Measurements from ENCODE around the gene ULK2.
"Not testable (repeated sequence)": the region's sequence is repeated elsewhere in the genome, so short reads cannot be mapped to it uniquely, and the experiment has no call there.

The ULK2 gene

DNA sequence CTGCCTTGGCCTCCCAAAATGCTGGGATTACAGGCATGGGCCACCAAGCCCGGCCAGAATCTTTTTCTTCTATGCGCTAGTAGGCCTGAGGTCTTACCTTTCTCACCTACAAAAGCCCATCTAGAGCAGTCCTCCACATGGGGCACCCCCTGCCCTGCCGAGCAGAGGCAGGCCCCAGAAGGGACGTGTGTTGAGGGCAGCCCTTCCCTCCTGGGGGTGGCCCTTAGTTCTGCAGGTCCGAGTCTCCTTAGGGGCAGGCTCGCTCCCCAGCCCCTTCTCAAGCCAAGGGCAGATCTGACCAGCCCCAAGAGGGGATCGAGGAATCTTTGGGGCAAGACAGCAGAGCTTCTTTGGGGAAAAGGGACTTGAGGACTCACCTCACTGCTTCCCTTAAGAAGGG, 101.7 kb downstream of the ULK2 start:
- DNase-seq: no peak

DNA sequence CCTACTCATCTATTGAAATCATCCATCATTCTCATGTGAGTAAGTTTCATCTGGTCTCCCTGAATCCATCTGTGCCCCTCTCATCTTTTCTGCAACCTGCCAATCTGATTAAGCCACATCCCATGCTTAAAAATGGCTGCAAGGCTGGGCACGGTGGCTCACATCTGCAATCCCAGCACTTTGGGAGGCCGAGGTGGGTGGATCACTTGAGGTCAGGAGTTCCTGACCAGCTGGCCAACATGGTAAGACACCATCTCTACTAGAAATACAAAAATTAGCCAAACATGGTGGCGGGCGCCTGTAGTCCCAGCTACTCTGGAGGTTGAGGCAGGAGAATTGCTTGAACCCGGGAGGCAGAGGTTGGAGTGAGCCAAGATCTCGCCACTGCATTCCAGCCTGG, 103.7 kb downstream of the ULK2 start:
- DNase-seq: not testable (repeated sequence)

DNA sequence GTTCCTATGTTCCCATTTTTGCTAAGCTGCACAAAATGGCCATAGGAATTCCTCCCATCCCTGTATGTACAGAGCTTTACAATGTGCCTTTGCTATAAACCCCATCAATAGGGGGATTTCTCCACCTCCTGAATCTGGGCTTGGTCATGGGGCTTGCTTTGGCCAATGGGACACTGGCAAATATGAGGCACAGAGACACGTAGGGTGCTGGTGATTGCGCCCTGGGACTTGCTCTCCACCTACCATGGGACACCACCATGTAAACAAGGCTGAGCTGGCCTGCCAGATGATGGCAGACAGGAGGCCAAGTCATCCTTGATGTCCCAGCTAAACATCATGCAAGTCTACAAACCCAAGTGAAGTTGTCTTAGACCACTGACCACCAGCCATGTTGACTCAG, 104.3 kb downstream of the ULK2 start:
- DNase-seq: no peak

DNA sequence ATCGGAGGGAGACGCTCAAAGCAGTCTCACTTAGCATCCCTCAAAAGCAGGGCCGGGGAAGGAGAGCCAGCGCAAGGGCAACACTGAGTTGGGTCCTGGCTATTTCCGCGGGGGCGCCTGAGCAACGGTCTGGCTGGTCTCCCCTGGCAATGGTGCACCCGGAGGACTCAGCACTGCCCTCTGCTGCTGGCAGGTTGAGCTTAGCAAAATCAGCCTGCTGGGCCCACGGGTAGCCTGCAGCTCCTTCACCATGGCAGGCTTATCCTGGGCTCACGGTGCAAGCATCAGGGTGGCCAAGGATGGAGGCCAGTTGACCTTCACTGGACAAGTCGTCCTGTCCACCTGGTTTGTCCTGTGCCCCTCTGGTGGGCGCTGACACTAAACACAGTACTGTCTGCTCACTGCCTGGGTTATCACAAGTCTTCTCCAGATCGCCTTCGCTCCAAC, 105.2 kb downstream of the ULK2 start:
- peak; percentile 64 to 69 for DNase-seq

DNA sequence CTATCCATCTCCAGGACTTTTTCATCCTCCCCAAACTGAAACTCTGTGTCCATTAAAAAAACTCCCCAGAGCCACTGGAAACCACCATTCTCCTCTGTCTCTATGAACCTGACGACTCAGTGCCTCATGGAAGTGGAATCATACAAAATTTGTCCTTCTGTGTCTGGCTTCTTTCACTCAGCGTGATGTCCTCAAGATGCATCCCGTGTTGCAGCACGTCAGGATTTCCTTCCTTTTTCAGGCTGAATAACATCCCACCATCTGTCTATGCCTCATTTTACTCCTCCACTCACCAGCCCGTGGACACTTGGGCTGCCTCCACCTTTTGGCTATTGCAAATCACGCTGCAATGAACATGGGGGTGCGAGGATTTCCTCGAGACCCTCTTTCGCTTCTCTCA, 107.0 kb downstream of the ULK2 start:
- no peak for DNase-seq

DNA sequence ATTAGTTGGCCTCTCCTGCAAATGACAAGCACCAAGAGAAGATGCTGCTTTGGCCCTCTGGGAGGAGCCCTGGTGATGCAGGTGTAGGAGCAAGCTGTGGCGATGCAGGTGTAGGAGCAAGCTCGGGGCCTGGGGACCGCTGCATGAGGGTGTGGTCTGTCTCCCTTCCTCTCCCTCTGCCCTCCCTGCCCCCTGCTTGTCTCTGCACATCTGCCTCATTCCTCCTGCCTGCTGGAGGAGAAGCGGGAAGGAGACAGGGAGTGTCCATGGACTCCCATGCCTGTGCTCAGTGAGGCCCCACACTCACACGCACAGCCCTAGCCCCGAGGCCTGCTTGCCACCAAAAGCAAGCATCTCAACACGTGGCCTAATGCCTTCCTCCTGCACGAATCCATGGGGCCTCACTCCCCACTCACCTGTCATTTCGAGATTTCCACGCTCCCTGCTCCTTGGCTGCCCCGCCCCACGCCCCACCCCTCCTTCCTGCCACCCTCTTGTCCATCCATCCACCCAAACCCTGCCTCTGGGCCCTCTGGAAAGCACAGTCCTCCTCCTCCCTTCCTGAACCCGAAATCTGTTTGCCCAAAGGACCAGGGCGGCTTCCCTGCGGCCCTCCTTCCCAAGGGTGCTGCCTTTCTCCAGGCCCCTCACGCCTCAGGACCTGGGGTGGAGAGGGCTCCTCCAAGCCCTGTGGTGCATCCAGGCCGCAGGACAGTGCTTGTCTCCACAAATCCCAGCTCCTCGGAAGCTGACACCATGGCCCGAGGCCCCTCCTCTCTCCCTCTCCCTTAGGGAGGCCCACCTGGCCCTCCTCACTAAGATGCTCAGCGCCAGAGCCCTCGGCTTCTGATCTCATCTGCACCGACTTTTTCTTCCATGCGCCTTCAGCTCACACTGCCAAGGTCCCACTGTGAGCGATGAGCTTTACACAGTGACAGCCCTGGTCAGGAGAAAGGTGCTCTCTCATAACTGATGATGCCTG, 107.9 kb downstream of the ULK2 start:
- no peak for DNase-seq

DNA sequence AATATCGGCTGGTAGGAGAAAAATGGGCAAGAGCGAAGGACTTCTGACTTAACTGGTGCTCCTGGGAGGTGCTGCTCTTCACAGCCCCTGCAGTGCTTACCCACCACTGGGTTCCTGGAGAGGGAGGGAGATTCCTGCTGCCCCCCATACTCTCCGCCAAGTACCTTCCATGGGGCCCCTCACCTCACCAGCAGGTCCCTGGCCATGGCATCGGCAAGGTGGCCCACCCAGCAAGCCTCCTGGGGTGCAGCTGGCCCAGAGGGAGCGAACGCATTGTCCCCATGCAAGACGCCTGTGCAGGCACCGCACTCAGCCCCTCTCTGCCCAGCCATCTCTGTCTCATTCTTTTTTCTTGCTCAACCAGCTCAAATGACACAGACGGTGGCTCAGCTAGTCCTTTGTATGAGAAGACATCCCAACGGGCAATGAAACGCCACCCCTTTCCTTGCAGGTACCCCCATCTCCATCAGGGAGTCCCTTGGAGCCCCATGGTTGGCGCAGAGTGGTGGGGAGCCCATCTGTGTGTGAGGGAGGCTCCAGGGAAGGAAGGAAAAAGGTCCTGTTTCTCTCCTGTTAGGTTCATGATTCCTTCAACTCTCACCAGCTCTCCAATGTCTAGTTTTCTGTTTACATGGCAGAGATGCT, 110.1 kb downstream of the ULK2 start:
- DNase-seq: no peak

DNA sequence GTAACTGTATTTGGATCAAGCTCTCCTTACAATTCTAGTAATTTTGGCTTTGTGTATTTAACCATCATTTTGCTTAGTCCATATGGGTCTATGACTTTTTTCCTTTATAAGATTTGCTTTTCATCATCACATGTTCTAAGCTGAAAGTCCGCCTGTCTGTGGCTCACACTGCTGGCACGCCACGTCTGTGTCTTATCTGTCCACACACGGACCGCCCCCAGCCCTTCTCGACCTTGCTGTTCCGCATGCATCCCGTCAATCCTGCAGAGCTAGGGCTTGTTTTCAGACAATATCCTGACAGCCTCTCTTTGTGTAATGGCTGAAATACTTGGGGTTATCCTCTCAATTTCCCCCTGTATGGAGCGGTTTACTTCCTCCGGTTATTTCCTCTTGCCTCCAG, 111.2 kb downstream of the ULK2 start:
- no peak for DNase-seq

DNA sequence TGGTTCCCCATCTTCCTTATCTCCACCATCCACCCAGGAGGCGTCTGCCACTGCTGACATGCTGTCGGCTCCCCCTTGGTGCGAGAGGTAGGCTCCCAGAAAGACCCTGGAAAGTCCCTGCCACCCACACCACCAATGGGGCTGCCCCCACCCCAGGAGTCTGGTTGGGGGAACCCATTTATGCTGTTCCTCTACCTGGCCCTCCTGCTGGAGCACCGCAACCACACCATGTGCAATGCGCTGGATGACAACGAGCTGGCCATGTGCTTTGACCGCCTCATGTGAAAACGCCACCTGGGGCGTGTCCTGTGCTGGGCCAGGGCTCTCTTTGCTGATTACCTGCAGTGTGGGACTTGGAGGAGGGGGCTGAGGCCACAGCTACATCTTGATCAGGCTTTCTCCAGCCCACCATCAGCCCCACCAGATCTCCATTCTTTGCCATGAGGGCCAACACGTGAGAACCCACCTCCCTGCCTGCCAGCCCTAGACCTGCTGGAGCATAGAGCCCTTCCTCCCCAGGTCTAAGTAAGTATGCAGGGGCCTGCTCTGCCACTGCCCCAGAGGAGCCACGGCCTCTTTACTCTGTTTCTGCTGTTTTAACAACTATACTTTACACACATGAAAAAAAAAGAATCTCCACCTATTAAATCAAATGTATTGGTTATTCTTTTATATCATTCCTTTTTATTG, 111.8 kb downstream of the ULK2 start:
- DNase-seq: no peak

DNA sequence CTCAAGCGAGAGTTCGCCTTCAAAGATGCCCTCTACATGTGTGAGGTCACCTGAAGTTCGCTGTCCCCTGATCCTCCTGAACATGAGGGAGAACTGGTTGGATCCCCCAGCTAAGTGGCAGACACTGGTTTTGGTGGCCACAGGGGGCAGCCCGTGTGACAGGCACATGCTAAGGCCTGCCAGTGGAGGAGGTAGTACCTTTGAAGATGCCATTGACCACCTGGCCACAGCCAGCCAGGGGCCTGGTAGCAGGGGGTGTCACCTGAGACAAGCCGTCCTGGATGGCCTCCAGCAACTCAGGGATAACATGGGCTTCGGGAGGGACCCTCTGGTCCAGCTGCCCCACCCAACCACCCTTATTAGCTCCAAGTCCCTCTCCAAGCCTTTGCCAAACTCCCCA, 112.3 kb downstream of the ULK2 start:
- no peak for DNase-seq

DNA sequence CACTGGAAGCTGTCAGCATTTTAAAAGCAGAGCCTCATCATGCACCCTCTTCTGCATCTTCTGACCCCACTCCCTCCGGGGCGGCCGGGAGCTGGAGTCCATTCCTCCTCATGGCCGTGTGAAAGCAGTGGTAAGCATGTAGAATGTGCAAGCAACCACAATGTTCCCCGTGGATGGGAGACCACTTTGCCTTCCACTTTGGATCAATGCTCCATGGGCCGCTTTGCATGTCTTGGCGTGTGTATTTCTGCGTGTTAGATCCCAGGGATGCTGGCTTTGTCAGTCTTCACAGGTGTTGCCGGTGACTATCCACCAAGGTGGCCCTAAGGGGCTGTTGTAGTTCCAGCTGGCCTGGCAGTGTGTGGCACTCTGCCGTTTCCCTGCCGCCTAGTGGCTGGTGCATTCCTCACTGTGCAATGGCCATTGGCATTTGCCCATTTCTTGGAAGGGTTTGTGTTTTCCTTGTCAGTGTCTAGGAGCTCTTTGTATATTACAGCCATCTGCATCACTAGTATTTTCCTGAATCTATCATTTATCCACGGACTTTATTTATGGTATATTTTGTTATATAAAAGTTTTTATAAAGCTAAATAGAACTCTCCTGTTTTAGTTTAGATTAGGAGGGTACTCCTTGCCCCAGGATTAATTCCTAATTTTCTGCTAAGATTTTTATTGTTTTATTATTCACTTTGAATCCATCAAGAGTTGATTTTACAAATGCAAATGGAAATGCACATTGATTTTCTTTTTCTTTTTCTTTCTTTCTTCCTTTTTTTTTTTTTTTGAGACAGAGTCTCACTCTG, 113.9 kb downstream of the ULK2 start:
- no peak for DNase-seq

DNA sequence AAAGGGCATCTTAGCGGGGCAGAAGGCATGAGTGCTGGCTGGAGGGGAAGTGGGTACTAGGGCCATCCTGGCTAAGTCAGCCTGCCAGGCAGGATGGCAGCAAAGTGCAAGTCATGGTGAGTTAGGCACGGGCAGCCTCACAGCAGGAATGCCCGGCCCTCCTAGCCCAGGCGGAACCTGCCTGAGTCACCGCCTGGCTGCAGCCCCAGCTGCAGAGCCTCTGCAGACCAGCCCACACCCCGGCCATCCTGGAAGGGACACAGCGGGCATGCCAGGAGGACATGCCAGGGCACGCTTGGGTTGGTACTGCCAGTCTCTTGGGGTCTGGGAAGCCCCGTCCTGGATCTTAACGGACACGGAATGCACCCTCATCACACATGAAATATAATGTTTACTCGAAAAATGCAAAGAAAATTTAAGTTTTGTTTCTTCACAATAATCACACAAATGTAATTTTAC, 114.7 kb downstream of the ULK2 start:
- DNase-seq: peak in 1 of 2 donors; percentile 67

DNA sequence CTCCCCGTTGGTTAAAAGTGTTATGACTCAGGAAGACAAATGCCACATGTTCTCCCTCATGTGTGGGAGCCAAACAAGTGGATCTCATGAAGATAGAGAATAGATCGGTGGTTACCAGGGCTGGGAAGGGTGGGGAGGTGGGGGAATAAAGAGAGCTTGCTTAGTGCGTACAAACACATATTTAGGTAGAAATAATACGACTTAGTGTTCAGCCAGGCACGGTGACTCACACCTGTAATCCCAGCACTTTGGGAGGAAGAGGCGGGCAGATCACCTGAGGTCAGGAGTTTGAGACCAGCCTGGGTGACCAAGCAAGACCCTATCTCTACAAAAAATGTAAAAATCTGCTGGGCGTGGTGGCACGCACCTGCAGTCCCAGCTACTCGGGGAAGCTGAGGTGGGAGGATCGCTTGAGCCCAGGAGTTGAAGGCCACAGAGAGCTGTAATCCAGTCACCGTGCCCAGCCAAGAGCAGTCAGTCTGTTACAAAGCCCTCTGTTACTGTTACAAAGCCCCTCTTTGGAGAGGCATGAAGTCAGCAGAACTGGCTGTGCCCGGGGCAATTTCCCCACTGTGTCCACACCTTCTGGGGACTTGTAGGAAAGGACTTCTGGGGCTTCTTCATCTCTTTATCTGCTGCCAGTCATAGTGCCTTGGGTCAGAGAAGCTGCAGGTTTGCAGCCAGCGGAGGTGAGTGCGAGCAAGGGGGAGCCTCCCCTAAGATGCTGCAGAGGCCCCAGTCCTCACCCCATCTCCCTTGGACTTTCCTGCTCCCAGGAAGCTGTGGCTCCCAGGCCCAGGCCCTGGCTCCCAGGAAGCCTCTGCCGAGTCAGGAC, 115.3 kb downstream of the ULK2 start:
- DNase-seq: no peak

DNA sequence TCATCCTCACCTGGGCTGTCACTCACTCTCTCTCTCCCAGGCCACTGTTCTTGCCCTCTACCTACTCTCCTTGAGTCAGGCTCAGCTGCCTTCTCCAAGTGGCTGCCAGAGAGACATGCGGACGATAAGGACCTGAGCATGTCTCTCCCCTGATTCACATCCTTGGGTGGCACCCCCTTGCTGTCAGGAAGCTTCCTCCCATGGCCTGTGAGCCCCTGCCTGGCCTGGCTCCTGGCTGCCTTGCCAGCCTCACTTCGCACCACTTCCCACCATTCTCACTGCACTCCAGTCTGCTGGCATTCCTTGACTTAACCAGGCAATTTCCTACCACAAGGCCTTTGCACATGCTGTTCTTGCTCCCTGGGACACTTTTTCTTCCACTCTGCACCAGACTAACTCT, 116.9 kb downstream of the ULK2 start:
- no peak for DNase-seq

DNA sequence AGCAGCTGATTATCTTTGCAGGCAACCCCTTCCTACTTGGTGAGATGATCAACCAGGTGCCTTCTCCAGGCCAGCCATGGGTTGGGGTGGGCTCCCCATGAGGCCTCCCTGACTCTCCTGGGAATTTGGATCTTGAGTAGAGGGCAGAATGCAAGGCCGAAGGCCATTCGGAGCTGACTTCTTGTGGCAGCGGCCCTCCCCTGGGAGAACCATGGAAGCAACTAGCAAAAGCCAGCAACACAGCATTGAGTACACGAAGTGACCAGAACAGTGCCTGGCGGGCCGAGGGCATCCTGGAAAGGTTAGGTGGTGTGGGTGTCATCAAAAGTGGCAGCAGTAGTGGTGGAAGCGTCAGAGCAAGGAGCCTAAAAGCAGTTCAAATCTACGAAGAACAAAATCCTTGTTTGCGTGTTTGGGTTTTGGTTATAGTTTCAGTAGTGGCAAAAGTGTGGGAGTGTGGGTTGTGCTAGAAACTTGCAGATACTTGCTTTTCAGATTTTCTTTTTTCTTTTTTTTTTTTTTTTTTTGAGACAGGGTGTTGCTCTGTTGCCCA, 117.6 kb downstream of the ULK2 start:
- DNase-seq: no peak

DNA sequence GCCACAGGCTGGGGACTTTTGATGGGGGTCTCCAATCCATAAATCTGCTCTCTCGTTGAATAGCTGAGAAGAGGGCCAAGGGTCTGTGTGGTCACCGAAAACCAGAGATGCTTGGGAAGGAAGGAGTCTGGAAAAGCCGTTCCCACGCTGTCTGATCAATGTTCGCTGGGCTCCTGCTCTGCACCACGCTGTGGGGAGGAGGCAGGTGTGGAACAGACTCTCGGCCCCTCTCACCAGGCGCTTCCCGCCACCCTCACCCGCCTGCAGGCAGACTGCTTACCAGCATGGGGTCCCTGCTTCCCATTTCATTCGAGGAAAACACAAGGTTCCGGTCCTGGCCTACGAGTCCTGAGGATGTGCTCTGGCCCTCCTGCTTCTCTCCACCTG, 118.9 kb downstream of the ULK2 start:
- DNase-seq: no peak

DNA sequence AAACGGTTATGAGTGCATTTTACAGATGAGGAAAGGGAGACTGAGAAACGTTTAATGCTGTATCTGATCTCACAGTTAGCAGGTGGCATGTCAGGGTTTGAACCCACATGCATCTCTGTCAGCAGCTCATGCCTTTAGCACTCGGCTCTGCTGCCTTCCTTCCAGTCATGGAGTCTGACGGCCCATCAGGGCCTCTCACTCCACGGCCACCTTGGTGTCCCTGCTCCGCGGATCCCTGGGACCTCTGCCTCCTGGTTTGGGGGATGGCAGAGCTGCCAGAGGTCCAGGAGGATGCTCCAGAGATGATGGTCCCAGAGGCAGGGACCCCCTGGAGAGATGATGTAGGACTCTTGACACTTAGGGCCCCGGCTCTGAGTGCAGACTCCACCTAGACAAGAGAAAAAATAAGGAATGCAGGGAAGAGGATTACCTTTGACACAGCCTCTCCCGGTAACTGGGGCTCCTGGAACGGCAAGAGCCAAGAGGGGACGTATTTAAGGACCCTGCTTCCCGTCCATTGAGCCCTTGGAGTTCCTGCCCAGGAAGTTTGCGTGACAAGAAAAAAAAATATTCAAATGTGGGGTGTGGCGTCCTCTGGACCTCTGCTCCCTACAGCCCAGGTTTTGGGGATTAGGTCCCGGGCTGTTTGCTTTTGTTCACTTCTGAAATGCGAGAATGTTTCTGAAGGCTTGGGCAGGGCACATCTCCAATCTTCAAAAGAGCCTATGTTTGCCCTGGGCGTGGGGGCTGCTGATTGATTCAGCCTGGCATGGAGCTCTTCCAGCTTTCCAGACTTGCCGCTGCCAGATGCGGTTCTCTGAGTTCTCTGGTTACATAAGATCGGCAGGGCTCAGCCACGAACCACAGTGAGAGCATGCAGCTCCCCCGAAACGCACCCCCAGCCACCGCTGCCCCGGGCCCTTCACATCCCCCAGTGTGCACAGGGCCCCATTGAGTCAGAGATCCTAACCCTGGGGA, 119.6 kb downstream of the ULK2 start, which contains the start of gene ALDH3A1:
ALDH3A1 (minus strand) TSS at position 470 of the 978 bp plus-strand sequence. CDS start 3,169 bp downstream, outside the sequence.
- no peak for DNase-seq

DNA sequence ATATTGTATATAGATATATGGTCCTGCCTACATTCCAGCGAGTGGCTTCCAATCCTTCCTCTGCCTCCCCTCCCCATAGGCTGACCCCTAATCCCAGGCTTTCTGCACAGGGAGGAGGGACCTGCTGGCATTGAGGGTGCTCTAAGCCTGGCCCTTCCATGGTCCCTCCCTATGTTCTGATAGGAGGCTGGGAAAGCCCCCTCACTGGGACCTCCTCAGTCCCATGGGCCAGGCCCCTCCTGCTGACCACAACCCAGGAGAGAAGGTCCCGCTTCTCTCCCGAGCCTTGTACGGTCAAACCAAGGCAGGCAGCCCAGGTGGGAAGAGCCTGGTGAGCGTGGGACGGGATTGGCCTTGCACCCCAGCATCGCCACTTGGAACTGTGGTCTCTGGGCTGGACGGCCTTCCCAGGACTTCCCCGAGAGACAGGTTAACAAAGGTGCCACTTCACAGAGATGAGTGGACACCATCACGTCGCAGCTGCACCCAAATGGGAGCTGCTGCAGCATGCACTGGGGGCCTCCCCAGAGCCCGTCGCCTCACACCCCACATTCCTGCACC, 120.5 kb downstream of the ULK2 start:
- DNase-seq: no peak

DNA sequence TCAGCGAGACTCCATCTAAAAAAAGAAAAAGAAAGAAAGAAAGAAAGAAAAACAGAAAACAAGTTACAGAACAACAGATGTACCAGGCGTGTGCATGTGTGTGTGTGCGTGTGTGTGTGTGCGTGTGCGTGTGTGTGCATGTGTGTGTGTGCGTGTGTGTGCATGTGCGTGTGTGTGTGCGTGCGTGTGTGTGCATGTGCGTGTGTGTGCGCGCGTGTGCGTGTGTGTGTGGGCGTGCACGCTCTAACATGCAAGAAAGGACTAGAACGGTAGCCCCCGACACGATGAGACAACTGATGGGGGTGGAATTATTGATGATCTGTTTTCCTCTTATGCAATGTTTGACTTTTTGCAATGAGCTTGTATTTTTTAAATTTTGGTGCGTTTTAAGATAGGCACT, 121.2 kb downstream of the ULK2 start:
- no peak for DNase-seq
